NOMO-1 treated with dmso at 0.1 percent for 144 hours (cell line): ENCODE measurements around the gene CARS2.
"Not testable (repeated sequence)": the region's sequence is repeated elsewhere in the genome, so short reads cannot be mapped to it uniquely, and the experiment has no call there.

Source experiments
- DNase-seq: peaks from one replicate; lab custom pipeline; 2025; ENCODE audit not compliant: unreplicated experiment; lab: John Stamatoyannopoulos, UW

CARS2 gene, protein sequence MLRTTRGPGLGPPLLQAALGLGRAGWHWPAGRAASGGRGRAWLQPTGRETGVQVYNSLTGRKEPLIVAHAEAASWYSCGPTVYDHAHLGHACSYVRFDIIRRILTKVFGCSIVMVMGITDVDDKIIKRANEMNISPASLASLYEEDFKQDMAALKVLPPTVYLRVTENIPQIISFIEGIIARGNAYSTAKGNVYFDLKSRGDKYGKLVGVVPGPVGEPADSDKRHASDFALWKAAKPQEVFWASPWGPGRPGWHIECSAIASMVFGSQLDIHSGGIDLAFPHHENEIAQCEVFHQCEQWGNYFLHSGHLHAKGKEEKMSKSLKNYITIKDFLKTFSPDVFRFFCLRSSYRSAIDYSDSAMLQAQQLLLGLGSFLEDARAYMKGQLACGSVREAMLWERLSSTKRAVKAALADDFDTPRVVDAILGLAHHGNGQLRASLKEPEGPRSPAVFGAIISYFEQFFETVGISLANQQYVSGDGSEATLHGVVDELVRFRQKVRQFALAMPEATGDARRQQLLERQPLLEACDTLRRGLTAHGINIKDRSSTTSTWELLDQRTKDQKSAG

DNA sequence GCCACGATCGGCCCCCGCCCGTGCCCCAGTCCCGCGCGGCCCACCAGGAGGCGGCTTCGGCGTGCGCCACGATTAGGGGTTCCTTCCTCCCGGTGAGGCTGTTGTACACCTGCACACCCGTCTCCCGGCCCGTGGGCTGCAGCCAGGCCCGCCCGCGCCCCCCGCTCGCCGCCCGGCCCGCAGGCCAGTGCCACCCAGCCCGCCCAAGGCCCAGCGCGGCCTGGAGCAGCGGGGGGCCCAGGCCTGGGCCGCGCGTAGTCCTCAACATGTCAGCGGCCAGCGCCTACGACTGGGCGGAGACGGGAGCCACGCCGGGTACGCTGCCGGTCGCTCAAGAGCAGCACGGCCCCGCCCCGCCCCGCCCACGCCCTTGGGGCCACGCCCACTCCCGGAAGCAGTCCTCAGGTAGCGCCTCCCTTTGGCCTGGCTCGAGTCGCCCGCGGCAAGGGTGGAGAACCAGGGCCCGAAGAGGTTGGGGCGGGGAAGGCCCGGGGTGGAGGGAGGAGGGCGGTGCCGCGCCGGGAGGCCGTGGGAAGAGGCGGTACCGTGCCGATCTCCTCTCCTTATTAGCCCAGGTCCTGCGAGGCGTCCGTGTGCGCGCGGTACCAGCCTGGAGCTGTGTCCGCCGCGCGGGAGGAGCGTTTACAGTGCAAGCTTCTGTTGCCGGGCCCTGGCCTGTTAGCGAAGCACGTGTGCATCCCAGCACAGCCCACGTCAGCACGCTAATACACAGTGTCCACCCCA, at the start of gene CARS2:
Gene CARS2 (minus strand): TSS at position 291 of the 744 bp plus-strand sequence. CDS start 23 bp downstream, at position 268.
- DNase-seq, result peak; percentile 97

DNA sequence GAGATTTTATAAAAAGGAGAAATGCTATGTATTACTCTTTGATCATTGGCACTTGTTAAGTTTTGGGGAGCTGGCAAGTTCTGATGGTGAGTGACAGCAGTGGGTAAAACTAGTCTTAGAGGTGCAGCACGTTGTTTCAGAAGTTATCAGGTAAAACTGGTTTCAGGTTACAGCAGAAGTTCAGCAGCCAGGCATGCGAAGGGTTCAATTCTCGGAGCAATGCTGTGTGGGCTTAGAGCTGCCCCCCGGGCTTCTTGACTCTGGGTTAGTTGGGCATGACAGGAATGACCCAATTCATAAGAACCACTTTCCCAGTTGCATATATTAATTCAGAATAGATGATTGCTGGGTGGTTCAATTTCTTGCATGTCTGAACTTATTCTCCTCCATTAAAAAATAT, 42.4 kb upstream of the CARS2 start:
- no peak for DNase-seq

DNA sequence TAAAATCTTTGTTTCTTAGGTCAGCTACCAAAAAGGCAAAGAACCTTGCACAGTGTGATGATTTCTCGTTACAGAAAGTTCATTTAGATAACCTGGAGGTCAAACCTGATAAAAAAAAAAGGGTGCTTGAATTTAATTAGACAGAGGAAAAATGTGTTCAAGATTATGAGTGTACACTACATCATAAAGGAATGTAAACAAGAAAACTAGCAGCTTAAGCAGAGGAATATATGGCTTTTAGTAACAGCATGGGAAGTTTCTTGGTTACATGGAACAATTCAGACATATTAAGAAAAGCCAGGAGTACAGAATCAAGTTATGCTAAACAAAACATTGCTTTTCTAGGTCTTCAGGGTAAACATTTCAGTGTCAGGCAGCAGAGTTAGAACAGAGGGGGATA, 40.5 kb upstream of the CARS2 start:
- DNase-seq, result no peak

DNA sequence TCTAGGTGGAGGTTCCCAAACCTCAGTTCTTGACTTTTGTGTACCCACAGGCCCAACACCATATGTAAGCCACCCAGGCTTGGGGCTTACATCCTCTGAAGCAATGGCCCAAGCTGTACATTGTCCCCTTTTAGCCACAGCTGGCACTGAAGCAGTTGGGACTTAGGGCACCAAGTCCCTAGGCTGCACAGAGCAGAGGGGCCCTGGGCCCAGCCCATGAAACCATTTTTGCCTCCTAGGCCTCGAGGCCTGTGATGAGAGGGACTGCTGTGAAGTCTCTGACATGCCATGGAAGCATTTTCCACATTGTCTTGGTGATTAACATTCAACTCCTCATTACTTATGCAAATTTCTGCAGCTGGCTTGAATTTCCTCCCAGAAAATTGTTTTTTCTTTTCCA, 37.8 kb upstream of the CARS2 start:
- DNase-seq, result no peak

DNA sequence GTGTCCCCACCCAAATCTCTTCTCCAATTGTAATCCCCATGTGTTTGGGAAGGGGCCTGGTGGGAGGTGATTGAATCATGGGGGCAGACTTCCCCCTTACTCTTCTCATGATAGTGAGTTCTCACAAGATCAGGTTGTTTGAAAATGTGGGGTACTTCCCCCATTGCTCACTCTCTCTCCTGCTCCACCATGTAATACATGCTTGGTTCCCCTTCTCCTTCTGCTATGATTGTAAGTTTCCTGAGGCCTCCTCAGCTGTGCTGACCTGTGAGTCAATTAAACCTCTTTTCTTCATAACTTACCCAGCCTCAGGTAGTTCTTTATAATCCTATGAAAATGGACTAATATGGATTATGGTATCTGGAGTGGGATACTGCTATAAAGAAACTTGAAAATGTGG, 31.6 kb upstream of the CARS2 start:
- DNase-seq, result no peak

DNA sequence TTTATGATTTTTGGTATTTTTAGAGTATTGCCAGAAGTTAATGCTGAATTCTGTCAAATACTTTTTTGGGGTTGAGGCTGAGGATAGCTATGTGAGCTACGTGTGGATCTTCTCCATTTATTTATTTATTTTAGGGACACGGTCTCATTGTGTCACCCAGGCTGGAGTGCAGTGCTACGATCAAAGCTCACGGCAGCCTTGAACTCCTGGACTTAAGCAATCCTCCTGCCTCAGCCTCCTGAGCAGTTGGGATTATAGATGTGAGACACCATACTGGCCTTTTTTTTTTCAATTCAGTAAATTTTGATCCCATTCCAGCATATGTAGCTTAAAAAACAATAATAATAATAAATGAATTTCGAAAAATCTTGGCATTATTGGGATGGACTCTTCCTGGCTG, 28.6 kb upstream of the CARS2 start:
- no peak for DNase-seq

DNA sequence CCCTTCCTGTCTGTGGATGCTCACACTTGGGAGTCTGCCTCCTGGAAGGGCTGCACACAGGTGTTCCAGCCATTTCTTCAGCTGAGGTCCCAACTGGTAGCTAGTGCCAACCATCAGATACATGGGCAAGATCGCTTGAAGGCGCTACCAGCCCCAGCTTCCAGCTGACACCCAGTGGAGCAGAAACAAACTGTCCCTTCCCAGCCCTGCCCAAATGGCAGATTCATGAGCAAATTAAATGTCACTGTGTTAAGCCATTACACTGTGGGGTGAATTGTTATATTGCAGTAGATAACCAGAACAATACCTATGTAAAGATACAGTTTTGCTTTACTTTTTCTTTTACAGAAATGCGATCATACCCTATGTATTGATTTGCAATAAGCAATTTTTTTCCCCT, 25.2 kb upstream of the CARS2 start:
- DNase-seq, result no peak

DNA sequence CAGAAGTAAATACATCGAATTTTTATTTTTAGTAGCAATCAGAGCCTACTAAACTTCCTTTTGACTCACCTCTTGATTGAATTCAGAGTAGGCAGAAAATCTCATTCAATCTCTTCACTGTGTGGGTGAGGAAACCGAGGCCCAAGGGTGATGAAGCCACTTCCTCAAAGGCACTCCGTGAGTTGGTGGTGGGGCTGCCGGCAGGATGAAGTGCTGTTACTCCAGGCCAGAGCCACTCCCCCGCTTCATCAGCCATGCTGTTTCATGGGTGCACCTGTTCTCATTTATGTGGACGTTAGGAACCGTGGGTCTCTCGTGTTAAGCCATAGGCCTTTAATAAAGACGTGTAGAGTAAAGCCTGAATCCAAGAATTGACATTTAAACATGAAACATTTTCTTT, 20.8 kb upstream of the CARS2 start:
- no peak for DNase-seq

DNA sequence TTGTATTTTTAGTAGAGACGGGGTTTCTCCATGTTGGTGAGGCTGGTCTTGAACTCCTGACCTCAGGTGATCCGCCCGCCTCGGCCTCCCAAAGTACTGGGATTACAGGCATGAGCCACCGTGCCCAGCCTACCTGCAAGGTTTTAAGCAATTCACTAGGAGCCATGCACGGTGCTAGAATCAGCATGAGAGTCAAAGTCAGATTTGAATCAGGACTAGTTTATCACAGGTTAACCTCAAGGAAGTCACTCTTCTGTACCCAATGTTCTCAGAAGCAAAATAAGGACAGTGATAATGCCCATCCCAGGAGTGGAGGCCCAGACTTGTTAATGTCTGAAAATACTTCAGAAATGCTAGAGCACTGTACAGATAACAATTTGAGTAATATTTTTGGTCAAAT, 20.2 kb upstream of the CARS2 start:
- not testable (repeated sequence) for DNase-seq

DNA sequence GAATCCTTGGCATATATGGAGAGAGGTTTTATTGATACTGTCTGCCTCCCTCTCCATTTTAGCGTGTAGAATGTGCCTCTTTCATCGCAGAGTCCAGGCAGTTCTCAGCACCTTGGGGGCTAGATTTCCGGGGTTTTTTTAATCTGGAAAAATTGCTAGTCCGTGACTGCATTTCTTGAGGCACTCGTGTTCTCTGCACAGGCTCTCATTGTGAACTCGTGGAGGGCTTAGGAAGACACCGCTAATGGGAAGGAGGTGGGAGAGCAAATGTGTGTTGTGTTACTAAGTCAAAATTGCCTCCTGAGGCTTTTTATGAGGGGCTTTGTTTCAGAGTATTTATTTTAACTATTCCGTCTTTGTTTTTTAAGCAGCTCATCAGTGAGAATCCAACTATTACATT, 17.7 kb upstream of the CARS2 start:
- no peak for DNase-seq

DNA sequence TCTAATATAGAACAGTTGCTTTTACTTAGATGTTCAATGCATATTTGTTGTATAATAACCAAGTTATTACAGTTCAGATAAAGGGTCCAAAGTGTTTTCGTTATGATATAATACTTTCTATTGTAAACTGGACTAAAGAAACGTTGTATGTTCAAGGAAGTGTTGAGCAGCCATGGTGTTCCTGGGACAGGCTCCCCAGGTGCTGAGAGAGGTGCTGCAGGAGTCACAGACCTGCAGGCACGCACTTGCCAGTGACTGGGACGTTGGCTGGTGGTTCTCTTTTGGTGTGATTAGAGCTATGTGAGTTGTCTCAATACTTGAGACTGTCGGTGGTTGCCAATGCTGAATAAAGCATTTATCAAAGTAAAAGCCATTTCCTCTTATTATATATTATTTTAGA, 17.1 kb upstream of the CARS2 start:
- no peak for DNase-seq

DNA sequence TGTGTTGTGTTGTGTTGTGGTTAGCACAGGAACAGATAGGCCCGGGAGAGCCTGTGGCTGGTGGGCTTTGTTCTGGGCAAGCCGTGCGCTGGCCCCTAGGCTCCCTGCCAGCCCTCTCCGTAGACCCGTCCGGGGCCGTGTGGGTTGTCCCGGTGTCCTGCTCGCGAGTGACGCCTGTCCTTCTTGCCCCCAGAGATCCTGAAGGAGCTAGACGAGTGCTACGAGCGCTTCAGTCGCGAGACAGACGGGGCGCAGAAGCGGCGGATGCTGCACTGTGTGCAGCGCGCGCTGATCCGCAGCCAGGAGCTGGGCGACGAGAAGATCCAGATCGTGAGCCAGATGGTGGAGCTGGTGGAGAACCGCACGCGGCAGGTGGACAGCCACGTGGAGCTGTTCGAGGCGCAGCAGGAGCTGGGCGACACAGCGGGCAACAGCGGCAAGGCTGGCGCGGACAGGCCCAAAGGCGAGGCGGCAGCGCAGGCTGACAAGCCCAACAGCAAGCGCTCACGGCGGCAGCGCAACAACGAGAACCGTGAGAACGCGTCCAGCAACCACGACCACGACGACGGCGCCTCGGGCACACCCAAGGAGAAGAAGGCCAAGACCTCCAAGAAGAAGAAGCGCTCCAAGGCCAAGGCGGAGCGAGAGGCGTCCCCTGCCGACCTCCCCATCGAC, 13.3 kb upstream of the CARS2 start:
- no peak for DNase-seq

DNA sequence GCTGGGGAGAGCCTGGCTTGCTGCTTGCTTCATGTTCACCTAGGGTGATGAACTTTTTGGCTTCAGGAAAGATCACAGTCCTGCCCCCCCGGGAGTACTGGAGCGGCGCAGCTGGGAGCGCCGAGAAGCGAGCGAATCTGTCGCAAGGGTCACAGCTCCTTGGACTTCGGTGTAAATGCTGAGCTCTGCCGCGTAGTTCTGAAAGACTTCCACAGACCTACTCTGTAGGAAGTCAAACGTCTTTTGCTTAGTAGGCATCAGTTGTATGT, 10.3 kb upstream of the CARS2 start:
- no peak for DNase-seq

DNA sequence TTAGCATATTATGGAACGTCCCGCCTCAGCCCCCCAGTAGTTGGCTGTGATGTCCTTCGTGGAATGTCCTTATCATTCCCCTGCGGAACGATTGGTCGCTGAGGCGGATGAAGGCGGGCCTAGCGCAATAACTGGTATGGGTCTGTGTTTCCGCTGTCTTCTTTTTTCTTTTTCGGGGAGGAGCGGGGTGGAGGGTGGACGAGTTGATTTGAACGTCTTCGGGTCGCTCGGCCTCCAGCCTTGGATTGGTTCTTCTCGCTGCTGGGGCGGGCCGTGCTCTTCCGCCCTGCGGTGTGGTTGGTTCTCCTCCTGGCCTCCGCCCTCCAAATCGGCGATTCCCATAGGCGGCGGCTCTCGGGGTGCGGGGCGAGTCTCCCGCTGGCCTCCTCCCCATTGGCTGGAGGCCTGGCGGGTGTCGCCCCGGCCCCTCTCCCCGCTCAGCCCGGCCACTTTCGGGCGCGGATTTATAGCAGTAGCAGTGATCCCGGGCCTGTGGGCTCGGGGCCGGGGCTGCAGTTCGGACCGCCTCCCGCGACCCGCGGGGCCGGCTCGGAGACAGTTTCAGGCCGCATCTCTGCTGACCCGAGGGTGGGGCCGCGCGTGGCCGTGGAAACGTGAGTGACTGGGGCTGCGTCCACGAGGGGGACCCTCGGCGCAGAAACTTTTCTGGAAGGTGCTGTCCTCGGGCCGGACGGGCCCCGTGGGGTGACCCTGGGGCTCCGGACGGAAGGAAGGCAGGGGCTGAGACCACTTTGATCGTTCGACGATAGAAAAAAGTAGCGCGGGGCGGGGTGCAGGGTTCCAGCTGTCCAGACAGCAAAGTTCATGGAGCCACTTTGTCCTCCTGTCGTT, 9.7 kb upstream of the CARS2 start:
- peak; percentile 99 for DNase-seq

DNA sequence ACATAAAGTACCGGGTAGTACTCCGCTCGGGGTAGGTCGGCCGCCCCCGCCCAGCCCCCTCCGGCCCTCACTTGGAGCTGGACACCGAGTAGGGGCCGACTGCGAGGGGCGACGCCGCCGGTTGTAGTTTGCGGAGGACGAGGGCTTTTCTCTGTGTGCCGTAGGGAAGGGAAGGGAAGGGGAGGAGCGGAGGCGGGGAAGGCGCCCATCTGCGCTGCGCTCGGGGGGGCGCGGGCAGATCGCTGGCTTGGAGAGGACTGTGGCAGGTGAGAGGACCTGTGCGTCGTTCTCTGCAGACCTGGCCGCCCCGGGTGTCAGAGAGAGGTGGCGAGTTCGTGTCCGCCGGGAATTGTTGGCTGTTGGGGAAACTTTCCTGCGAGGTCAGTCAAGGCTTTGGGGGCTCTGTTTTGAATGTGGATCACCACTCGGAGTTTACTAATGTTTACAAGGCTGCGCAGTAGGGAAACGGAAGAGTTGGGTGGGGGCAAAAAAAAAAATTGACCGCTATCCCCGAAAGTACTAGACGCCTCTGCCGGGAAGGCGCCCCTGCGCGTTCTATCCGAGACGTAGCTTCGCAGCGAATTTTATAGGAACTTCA, 9.0 kb upstream of the CARS2 start:
- DNase-seq, result peak; percentile 40

DNA sequence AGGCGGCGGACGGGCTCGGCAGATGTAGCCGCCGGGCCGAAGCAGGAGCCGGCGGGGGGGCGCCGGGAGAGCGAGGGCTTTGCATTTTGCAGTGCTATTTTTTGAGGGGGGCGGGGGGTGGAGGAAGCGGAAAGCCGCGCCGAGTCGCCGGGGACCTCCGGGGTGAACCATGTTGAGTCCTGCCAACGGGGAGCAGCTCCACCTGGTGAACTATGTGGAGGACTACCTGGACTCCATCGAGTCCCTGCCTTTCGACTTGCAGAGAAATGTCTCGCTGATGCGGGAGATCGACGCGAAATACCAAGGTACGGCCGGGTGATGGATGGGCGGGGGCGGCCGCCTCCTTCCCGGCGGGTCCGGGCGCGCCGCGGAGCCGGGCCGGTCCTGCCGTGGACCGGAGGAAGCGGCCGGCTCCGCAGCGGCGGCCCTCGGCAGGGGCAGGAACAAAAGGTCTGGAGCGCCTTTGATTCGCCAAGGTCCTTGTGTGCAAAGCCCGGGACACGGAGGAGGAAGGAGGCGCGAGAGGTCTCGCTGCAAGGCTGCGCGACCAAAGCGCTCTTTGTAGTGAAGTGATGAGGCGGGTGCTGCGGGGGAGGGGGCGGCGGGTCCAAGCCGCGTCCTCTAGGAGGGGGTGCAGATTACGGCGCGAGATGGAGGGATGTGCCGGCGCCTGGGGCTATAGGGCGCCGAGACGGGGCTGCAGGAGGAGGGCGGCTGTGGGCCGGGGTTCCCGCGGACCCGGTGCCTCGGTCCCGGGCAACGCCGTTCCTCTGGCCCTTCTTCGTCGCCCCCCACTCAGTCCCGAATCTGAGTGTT, 8.3 kb upstream of the CARS2 start:
- DNase-seq, result peak; percentile 22

DNA sequence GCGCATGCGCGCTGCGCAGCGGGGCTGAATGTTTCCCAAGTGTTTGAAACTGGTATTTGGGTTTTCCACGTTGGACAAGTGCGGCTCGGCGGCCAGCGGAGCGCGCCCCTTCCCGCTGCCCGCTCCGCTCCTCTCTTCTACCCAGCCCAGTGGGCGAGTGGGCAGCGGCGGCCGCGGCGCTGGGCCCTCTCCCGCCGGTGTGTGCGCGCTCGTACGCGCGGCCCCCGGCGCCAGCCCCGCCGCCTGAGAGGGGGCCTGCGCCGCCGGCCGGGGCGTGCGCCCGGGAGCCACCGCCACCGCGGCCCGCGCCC, 7.7 kb upstream of the CARS2 start, which contains the start of gene ING1:
Gene ING1 (plus strand): TSS at position 59 of the 311 bp plus-strand sequence. CDS start 450 bp downstream, outside the sequence.
- DNase-seq, result no peak

DNA sequence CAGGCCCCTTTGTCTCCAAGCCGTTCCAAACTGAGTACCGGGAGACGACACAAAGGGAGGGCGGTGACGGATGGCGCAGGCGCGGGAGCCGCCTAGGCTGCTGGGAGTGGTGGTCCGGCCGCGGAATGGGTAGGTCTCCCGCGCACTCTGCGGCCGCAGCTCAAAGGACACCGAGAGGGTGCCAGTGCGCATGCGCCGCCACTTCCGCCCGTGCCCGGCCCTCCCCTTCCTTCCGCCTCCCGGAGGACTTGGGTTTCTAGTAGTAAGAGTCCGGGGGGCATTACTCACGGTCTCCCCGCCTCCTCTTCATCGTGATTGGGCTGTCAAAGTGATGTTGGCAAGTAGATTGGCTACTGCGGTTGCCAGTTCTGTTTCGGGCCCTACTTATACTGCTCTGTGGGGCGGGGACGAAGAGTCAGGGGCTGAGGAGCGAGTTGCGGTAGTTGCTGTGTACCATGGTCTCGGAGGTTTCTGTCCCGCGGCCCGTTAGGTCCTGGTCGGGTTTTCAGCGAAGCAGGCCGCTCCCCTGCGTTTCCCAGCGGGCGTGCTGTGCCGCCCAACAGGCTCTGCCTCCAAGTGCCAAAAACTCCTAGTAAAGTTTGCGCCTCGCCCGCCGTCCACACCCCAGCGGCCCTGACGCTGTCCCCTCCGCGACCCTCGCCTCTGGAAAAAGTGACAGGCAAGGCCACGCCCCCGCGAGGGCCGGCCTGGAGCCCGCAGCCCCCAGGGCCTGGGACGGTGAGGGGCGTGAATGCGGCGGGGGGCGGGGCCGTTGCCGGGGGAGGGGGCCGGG, 7.1 kb upstream of the CARS2 start:
- DNase-seq, result peak; percentile 96
